B cell (primary cell): ENCODE results near the gene VWA8. TPM values are rescaled to one million over a fixed set of nuclear protein-coding genes. Genes with fewer than 3 reads are reported as not detected.

ENCODE experiments used
- ATAC-seq: fragments of 200-7000 bp; cut with Tn5 transposase; one replicate; pipeline ENCODE4 v1.10.0; 2021; ENCODE audit warnings: low read depth, mild to moderate bottlenecking, moderate number of reproducible peaks, moderate library complexity
- CTCF ChIA-PET: fragments of 350-600 bp; sonication (Branson Sonifier 250); formaldehyde crosslinking; loops from one replicate; lab custom pipeline; 2021; ENCODE audit warnings: antibody characterized with exemption, inconsistent platforms; lab: Charles Lee
- POLR2A ChIA-PET: fragments of 350-600 bp; sonication (Branson Sonifier 250); formaldehyde crosslinking; loops from one replicate; lab custom pipeline; 2021; ENCODE audit warnings: antibody characterized with exemption; lab: Charles Lee
- DNase-seq: peaks from one replicate; pipeline ENCODE4 v3.0.0; 2013
- H2AFZ ChIP-seq: 2 replicates; pipeline ENCODE4 v1.6.1; 2012; ENCODE audit warnings: mild to moderate bottlenecking, low read depth, low read length; ENCODE audit not compliant: insufficient read depth, poor library complexity, severe bottlenecking
- H3K27ac ChIP-seq, 2 donors: 1 replicate in 1 of 2; 2 replicates in 1 of 2; pipeline ENCODE4 v1.5.1; 2012 to 2013; ENCODE audit warnings: low read length in 2 of 2, mild to moderate bottlenecking in 2 of 2, moderate library complexity in 1 of 2
- H3K27me3 ChIP-seq, 4 experiments: fragments of 200-600 bp in 1 of 4; sonication (generic) in 1 of 4; replicated peaks in 1 of 4; 1 replicate in 2 of 4; 2 replicates in 2 of 4; pipeline versions ENCODE4 v1.6.1 to v1.7.0; 2013 to 2016; ENCODE audit warnings: low read length in 3 of 4, mild to moderate bottlenecking in 2 of 4, mixed read lengths in 1 of 4, moderate library complexity in 1 of 4; ENCODE audit not compliant: insufficient read depth in 4 of 4, control insufficient read depth in 3 of 4; ENCODE audit errors: control extremely low read depth in 1 of 4
- H3K36me3 ChIP-seq, 2 experiments: replicated peaks in 1 of 2; 1 replicate in 1 of 2; 2 replicates in 1 of 2; pipeline versions ENCODE4 v1.6.1 to v1.7.1; 2013; ENCODE audit warnings: low read length in 1 of 2; ENCODE audit not compliant: insufficient read depth in 2 of 2, control insufficient read depth in 1 of 2; ENCODE audit errors: control extremely low read depth in 1 of 2, extremely low read depth in 1 of 2
- H3K4me1 ChIP-seq, 2 donors: fragments of 200-600 bp in 1 of 2; sonication (generic) in 1 of 2; 1 replicate in 1 of 2; 2 replicates in 1 of 2; pipeline versions ENCODE4 v1.5.1 to v1.6.1; 2013 to 2017; ENCODE audit warnings: low read length in 2 of 2; ENCODE audit not compliant: control insufficient read depth in 2 of 2, insufficient read depth in 2 of 2
- H3K4me2 ChIP-seq: replicated peaks from 2 replicates; pipeline ENCODE3; 2012; ENCODE audit warnings: mild to moderate bottlenecking, low read depth, low read length; ENCODE audit not compliant: poor library complexity, severe bottlenecking
- H3K4me3 ChIP-seq, 5 experiments: fragments of 200-600 bp in 1 of 5; sonication (generic) in 1 of 5; 1 replicate in 3 of 5; 2 replicates in 2 of 5; pipeline versions ENCODE4 v1.5.1 to v1.7.0; 2011 to 2016; ENCODE audit warnings: low read length in 4 of 5, mild to moderate bottlenecking in 4 of 5, low read depth in 2 of 5, control low read depth in 1 of 5, moderate library complexity in 1 of 5; ENCODE audit not compliant: insufficient read depth in 1 of 5; ENCODE audit errors: control extremely low read depth in 1 of 5, extremely low read depth in 1 of 5
- H3K79me2 ChIP-seq: fragments of 200-600 bp; sonication (generic); one replicate; pipeline ENCODE4 v1.6.0; 2016; ENCODE audit warnings: low read length; ENCODE audit not compliant: control insufficient read depth, insufficient read depth
- H3K9ac ChIP-seq: fragments of 200-600 bp; sonication (generic); 2 replicates; pipeline ENCODE4 v1.6.1; 2017; ENCODE audit warnings: mild to moderate bottlenecking, low read length, moderate library complexity
- H3K9me3 ChIP-seq, 3 donors: one replicate each; pipeline versions ENCODE4 v1.6.1 to v1.7.1; 2013; ENCODE audit warnings: low read length in 2 of 3; ENCODE audit not compliant: control insufficient read depth in 2 of 3, insufficient read depth in 1 of 3; ENCODE audit errors: control extremely low read depth in 1 of 3
- H4K20me1 ChIP-seq: 2 replicates; pipeline ENCODE4 v1.6.0; 2012; ENCODE audit warnings: mild to moderate bottlenecking, low read length; ENCODE audit not compliant: insufficient read depth, control insufficient read depth, poor library complexity, severe bottlenecking
- H3K27ac Mint-ChIP-seq: one replicate; pipeline ENCODE4 v1.8.0; 2021; ENCODE audit warnings: mixed read lengths
- H3K27me3 Mint-ChIP-seq: one replicate; pipeline ENCODE4 v1.8.0; 2021; ENCODE audit warnings: mixed read lengths
- H3K4me1 Mint-ChIP-seq: one replicate; pipeline ENCODE4 v1.8.0; 2021; ENCODE audit warnings: mixed read lengths
- H3K4me3 Mint-ChIP-seq: one replicate; pipeline ENCODE4 v1.8.0; 2021; ENCODE audit warnings: mixed read lengths
- H3K9me3 Mint-ChIP-seq: one replicate; pipeline ENCODE4 v1.8.0; 2022; ENCODE audit warnings: mixed read lengths; ENCODE audit not compliant: insufficient read depth
- CTCF ChIP-seq: fragments of 200-600 bp; IDR thresholded peaks from one replicate; pipeline ENCODE4 v1.8.0; 2022; ENCODE audit warnings: antibody characterized with exemption, mild to moderate bottlenecking
- EZH2 ChIP-seq: IDR thresholded peaks from 2 replicates; pipeline ENCODE4 v1.6.1; 2012; ENCODE audit warnings: borderline replicate concordance, low read depth, mild to moderate bottlenecking, moderate library complexity, low read length; ENCODE audit not compliant: insufficient read depth, poor library complexity, severe bottlenecking
- WGBS: methylation state at CpG from one replicate; pipeline ENCODE4 v1.1.5; 2013; ENCODE audit warnings: missing lambda C conversion rate; ENCODE audit not compliant: insufficient coverage; 5-methylcytosine and 5-hydroxymethylcytosine counted together
- intact Hi-C: fragments of 100-400 bp; cut with micrococcal nuclease; formaldehyde crosslinking; loops from one replicate; pipeline ENCODE4 v1.10.0; 2022
- polyA plus RNA-seq: library from polyadenylated mRNA; depleted of rRNA; stranded (reverse); fragments of >200 nt; gene quantifications from 2 replicates; pipeline ENCODE4 v1.2.3, GENCODE V29; 2012
- total RNA-seq, 2 donors: library from RNA; stranded (reverse); fragments of 120-200 nt in 1 of 2; gene quantifications; 1 replicate in 1 of 2; 2 replicates in 1 of 2; pipeline versions ENCODE4 v1.2.3 to v1.2.4, GENCODE V29; 2013 to 2022

The VWA8 gene
- total and polyA plus RNA-seq, 2 donors (not counting 1 experiment from before 2014, with no cell fraction given) = 6.0 to 19.7 TPM

GRCh38 chr13:41563341-41563983 lies 397.4 kb downstream of the VWA8 start:
- Histone ChIP-seq H3K27me3 (no peaks in the 10 kb centered on the region), H3K9ac (no peak overlapping the region), H3K36me3 (no peaks in the 10 kb centered on the region), H3K79me2 (no peaks in the 10 kb centered on the region), H2AFZ (no peak overlapping the region), H3K27ac (no peak overlapping the region), H3K4me1 (no peaks in the 10 kb centered on the region), H3K4me3 (no peak overlapping the region), H3K4me2 (no peak overlapping the region), H3K9me3 (no peaks in the 10 kb centered on the region), H4K20me1 (no peaks in the 10 kb centered on the region)
- ATAC-seq (no peak), DNase-seq (no peak)
- 100% methylated on average over 2 of the region's 7 CpGs for WGBS
- Mint-ChIP-seq H3K4me3 (no peak overlapping the region), H3K27me3 (no peaks in the 10 kb centered on the region), H3K27ac (no peak overlapping the region), H3K4me1 (no peaks in the 10 kb centered on the region), H3K9me3 (no peaks in the 10 kb centered on the region)
- ChIA-PET CTCF (interaction anchor here (1.2 kb wide), 1 partner anchor 9 kb away, joined by 3 read pairs; no protein-coding TSS in a partner anchor), POLR2A (no interaction called here)
- intact Hi-C loops = no loop called here
- no peak for TF ChIP-seq EZH2
- TF ChIP-seq CTCF = no peak

GRCh38 chr13:41562541-41563178 lies 398.2 kb downstream of the VWA8 start:
- no peak for DNase-seq
- H3K4me3 ChIP-seq = no peak overlapping the region
- CTCF ChIA-PET = interaction anchor here (1.2 kb wide), 1 partner anchor 8 kb away, joined by 3 read pairs; no protein-coding TSS in a partner anchor
- no peaks in the 10 kb centered on the region for H3K9me3 ChIP-seq
- no peaks in the 10 kb centered on the region for H3K36me3 ChIP-seq
- no peaks in the 10 kb centered on the region for H3K79me2 ChIP-seq
- Mint-ChIP-seq H3K4me1 (no peaks in the 10 kb centered on the region), H3K27ac (no peak overlapping the region), H3K27me3 (no peaks in the 10 kb centered on the region), H3K4me3 (no peak overlapping the region), H3K9me3 (no peaks in the 10 kb centered on the region)
- no peaks in the 10 kb centered on the region for H4K20me1 ChIP-seq
- no peak overlapping the region for H3K27ac ChIP-seq
- no peak overlapping the region for H3K9ac ChIP-seq
- H3K4me1 ChIP-seq = no peaks in the 10 kb centered on the region
- intact Hi-C loops = no loop called here
- TF ChIP-seq CTCF = no peak
- 95% methylated on average over 4 of the region's 6 CpGs for WGBS
- no peak overlapping the region for H3K4me2 ChIP-seq
- H2AFZ ChIP-seq = no peak overlapping the region
- ATAC-seq = no peak
- H3K27me3 ChIP-seq = no peaks in the 10 kb centered on the region
- POLR2A ChIA-PET = no interaction called here
